Neuronal stem cell (in vitro differentiated cells): Measurements from ENCODE around the gene TPPP.
A peak's percentile ranks its signal among the peaks of the same experiment; 100 is the strongest.

Source experiments
- DNase-seq: peaks from one replicate; pipeline ENCODE4 v3.0.0-alpha.2; 2013; ENCODE audit warnings: low spot score
- H2AFZ ChIP-seq: one replicate; pipeline ENCODE4 v1.6.1; 2013; ENCODE audit warnings: mild to moderate bottlenecking, low read length, inconsistent platforms
- H2AK5ac ChIP-seq: 2 replicates; pipeline ENCODE4 v1.6.1; 2013; ENCODE audit warnings: low read depth, mild to moderate bottlenecking, inconsistent platforms, low read length, moderate library complexity, mixed read lengths
- H2BK120ac ChIP-seq: 2 replicates; pipeline ENCODE4 v1.6.1; 2013; ENCODE audit warnings: low read depth, mild to moderate bottlenecking, inconsistent platforms, low read length, moderate library complexity, mixed read lengths
- H2BK12ac ChIP-seq: one replicate; pipeline ENCODE4 v1.6.1; 2013; ENCODE audit warnings: low read length, inconsistent platforms
- H2BK15ac ChIP-seq: 2 replicates; pipeline ENCODE4 v1.6.1; 2013; ENCODE audit warnings: mild to moderate bottlenecking, low read length, inconsistent platforms, mixed read lengths
- H2BK5ac ChIP-seq: one replicate; pipeline ENCODE4 v1.6.1; 2013; ENCODE audit warnings: inconsistent platforms, mild to moderate bottlenecking, low read length, moderate library complexity
- H3K14ac ChIP-seq: one replicate; pipeline ENCODE4 v1.6.1; 2013; ENCODE audit warnings: low read length, inconsistent platforms
- H3K18ac ChIP-seq: 2 replicates; pipeline ENCODE4 v1.6.1; 2013; ENCODE audit warnings: low read length, inconsistent platforms
- H3K23ac ChIP-seq: 2 replicates; pipeline ENCODE4 v1.6.1; 2013; ENCODE audit warnings: low read depth, mild to moderate bottlenecking, mixed read lengths, low read length, inconsistent platforms; ENCODE audit not compliant: poor library complexity
- H3K27ac ChIP-seq: replicated peaks from 3 replicates; pipeline ENCODE4 v1.5.1; 2013; ENCODE audit warnings: low read length, inconsistent platforms
- H3K27me3 ChIP-seq, 3 experiments: 2 replicates each; pipeline ENCODE4 v1.6.1; 2013; ENCODE audit warnings: low read length in 3 of 3, mild to moderate bottlenecking in 2 of 3, inconsistent platforms in 1 of 3, low read depth in 1 of 3, mixed read lengths in 1 of 3, moderate library complexity in 1 of 3; ENCODE audit not compliant: control insufficient read depth in 3 of 3, insufficient read depth in 3 of 3
- H3K36me3 ChIP-seq, 2 donors: replicated peaks in 1 of 2; 2 replicates each; pipeline ENCODE4 v1.6.1; 2013; ENCODE audit warnings: low read length in 2 of 2; ENCODE audit not compliant: control insufficient read depth in 2 of 2, insufficient read depth in 2 of 2
- H3K4ac ChIP-seq: 2 replicates; pipeline ENCODE4 v1.6.1; 2013; ENCODE audit warnings: inconsistent platforms, mild to moderate bottlenecking, low read length, moderate library complexity
- H3K4me1 ChIP-seq, 2 donors: 1 replicate in 1 of 2; 2 replicates in 1 of 2; pipeline ENCODE4 v1.6.1; 2013; ENCODE audit warnings: low read length in 2 of 2, low read depth in 1 of 2; ENCODE audit not compliant: control insufficient read depth in 2 of 2, insufficient read depth in 1 of 2
- H3K4me2 ChIP-seq: one replicate; pipeline ENCODE4 v1.6.1; 2013; ENCODE audit warnings: mild to moderate bottlenecking, low read length, inconsistent platforms; ENCODE audit not compliant: insufficient read depth, poor library complexity, severe bottlenecking
- H3K4me3 ChIP-seq, 2 donors: 2 replicates each; pipeline ENCODE4 v1.5.1; 2013; ENCODE audit warnings: low read length in 2 of 2, mild to moderate bottlenecking in 2 of 2, inconsistent platforms in 1 of 2, moderate library complexity in 1 of 2
- H3K79me1 ChIP-seq: one replicate; pipeline ENCODE4 v1.6.1; 2013; ENCODE audit warnings: low read depth, mild to moderate bottlenecking, inconsistent platforms, low read length, moderate library complexity
- H3K9ac ChIP-seq: one replicate; pipeline ENCODE4 v1.6.1; 2013; ENCODE audit warnings: mild to moderate bottlenecking, low read depth, low read length, inconsistent platforms; ENCODE audit not compliant: poor library complexity
- H3K9me3 ChIP-seq, 2 donors: replicated peaks in 1 of 2; 2 replicates each; pipeline versions ENCODE3 to v1.6.1; 2013; ENCODE audit warnings: low read length in 2 of 2, mild to moderate bottlenecking in 2 of 2, inconsistent platforms in 1 of 2, low read depth in 1 of 2, mixed read lengths in 1 of 2, moderate library complexity in 1 of 2; ENCODE audit not compliant: control insufficient read depth in 2 of 2, insufficient read depth in 1 of 2
- H4K8ac ChIP-seq: one replicate; pipeline ENCODE4 v1.6.1; 2013; ENCODE audit warnings: low read depth, mild to moderate bottlenecking, inconsistent platforms, low read length, moderate library complexity
- H4K91ac ChIP-seq: one replicate; pipeline ENCODE4 v1.6.1; 2013; ENCODE audit warnings: low read length, low read depth, mild to moderate bottlenecking, inconsistent platforms; ENCODE audit not compliant: poor library complexity
- WGBS, 2 donors: extraction: QIAGEN DNeasy Blood & Tissue Kit; methylation state at CpG; one replicate each; pipeline ENCODE4 v1.1.7; 2013; ENCODE audit warnings: missing lambda C conversion rate in 2 of 2, mixed read lengths in 1 of 2; ENCODE audit not compliant: insufficient read length in 2 of 2, insufficient replicate concordance in 1 of 2; ENCODE audit errors: extremely low coverage in 2 of 2; 5-methylcytosine and 5-hydroxymethylcytosine counted together

The TPPP gene

DNA sequence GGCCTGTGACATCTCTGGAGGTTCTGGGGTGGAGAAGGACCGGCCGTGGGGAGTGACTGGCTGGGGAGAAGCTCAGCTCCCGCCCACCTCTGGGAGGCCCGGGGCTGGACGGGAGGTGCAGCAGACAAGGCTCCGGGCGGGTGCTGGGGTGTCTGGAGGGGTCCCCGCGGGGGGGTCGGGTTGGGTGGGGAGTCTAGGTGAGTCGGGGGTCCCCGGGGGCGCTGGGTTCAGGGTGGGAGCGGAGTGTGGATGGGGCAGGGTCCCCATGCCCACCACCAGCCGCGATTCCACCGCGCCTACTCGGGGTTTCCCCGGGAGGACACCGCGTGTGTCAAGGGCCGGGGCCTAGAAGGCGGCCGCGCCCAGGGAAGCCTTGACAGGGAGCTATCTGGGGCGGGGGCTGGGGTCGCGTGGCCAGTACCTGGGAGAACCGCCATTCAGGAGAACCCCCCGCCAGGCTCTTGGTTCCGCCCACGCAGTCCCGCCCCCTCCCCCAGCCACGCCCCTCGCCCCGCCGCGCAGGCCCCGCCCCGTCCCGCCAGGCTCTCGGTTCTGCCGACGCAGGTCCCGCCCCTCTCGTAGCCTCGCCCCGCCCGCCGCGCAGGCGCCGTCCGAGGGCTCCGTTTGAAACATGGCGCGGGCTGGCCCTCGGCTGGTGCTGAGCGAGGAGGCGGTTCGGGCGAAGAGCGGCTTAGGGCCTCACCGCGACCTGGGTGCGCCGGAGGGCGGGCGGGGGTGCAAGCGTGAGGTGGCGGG, 81.2 kb downstream of the TPPP start, which contains the start of gene CEP72:
Gene CEP72, plus strand, starts transcription at position 610 of the 756 bp plus-strand sequence. Its CDS starts 22 bp downstream, at position 632.
- Histone ChIP-seq H3K4me1 (peaks cover 5 to 11% of the 10 kb centered on the region in 2 donors), H2AFZ (peak within 1 kb of the TSS; percentile 99), H2BK12ac (no peak within 1 kb of the TSS), H2AK5ac (peak within 1 kb of the TSS; percentile 97), H4K91ac (no peak within 1 kb of the TSS), H2BK15ac (no peak within 1 kb of the TSS), H3K79me1 (peaks cover 13% of the 10 kb centered on the region), H3K18ac (peak within 1 kb of the TSS; percentile 97), H3K27ac (no peak within 1 kb of the TSS), H3K4me3 (peak within 1 kb of the TSS; percentile 63 to 97), H2BK120ac (peak within 1 kb of the TSS; percentile 47), H3K36me3 (peaks cover 4 to 25% of the 10 kb centered on the region in 2 donors), H3K14ac (peak within 1 kb of the TSS; percentile 98), H3K23ac (peak within 1 kb of the TSS; percentile 85), H4K8ac (no peak within 1 kb of the TSS), H3K27me3 (peaks cover 0 to 2% (median 0%) of the 10 kb centered on the region in 3 experiments), H3K9me3 (peaks cover 4 to 9% of the 10 kb centered on the region in 2 donors), H3K4me2 (peak within 1 kb of the TSS; percentile 89), H2BK5ac (no peak within 1 kb of the TSS), H3K4ac (no peak within 1 kb of the TSS), H3K9ac (peak within 1 kb of the TSS; percentile 92)
- WGBS, 2 donors: no CpG with 5 or more reads among the region's 72 CpGs
- DNase-seq: peak; percentile 85

DNA sequence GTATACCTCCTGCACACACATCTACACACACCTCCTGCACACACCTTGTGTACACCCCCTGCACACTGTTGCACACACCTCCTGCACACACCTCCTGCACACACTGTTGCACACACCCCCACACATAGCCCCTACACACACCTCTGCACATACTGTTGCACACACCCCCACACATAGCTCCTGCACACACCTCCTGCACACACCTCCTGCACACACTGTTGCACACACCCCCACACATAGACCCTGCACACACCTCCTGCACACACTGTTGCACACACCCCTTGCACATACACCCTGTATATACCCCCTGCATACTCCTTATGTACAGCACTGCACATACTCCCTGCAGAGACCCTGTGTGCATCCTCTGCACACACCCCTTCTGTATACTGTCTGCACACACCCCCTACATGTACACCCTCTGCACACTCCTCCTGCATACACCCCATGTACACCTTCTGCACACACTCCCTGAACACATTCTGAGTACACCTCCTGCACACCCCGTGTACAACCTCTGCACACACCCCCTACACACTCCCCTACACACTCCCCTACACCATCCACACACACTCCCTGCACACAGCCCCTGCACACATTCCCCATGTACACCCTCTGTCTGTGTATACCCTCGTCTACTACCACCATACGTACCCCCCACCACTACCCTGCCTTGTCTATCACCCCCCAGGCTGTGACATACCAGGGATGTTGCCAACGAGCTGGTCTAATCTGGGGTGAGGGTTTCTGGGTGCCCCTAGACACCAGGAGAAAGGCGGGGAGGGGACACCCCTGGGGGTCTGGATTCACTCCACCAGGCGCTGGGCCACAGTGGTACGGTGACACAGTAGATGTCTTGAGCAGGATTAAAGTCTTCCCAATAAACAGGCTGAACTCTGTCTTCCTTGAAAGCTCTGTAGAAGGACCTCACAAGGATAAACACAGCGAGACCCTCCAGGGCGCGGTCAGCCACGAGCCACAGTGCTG, 82.1 kb downstream of the TPPP start:
- Histone ChIP-seq H2BK120ac (peak overlapping the region; percentile 47), H3K27ac (no peak overlapping the region), H2BK12ac (peak overlapping the region; percentile 63), H3K14ac (peak overlapping the region; percentile 90), H3K9me3 (peaks cover 4 to 9% of the 10 kb centered on the region in 2 donors), H3K4ac (no peak overlapping the region), H3K36me3 (peaks cover 2 to 16% of the 10 kb centered on the region in 2 donors), H3K9ac (no peak overlapping the region), H3K4me3 (peak overlapping the region; percentile 63 to 93), H4K91ac (no peak overlapping the region), H3K4me1 (peaks cover 5 to 11% of the 10 kb centered on the region in 2 donors), H2BK15ac (no peak overlapping the region), H2AK5ac (peak overlapping the region; percentile 97), H2AFZ (peak overlapping the region; percentile 99), H4K8ac (no peak overlapping the region), H3K79me1 (peaks cover 8% of the 10 kb centered on the region), H3K23ac (peak overlapping the region; percentile 55), H3K18ac (peak overlapping the region; percentile 83), H3K27me3 (peaks cover 0 to 2% (median 0%) of the 10 kb centered on the region in 3 experiments), H3K4me2 (peak overlapping the region; percentile 89), H2BK5ac (no peak overlapping the region)
- no peak for DNase-seq
- WGBS, 2 donors: no CpG with 5 or more reads among the region's 11 CpGs

DNA sequence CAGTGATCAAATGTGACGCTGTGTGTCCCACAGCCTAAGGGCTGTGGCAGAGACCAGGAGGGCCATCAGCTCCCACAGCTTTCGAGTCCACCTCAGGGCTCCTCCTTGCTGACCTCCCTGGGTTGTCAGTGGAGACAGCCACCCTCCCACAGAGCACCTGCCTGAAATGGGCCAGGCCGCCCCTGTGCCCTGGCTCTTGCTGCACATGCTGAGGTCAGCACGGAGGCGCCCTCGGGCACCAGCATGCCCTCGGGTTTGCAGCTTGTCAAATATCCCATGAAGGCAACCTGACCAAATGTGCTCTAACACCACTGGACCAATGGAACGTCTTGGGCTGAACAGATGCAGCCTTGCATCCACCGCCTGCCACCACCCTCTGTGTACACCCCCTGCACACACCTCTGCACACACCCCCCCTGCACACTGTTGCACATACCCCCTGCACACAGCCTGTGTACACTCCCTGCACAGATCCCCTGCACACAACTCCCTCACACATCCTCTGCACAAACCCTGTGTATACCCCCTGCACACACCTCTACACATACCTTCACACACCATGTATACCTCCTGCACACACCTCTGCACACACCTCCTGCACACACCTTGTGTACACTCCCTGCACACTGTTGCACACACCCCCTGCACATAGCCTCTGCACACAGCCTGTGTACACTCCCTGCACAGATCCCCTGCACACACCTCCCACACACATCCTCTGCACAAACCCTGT, 83.0 kb downstream of the TPPP start:
- no peak overlapping the region for H3K18ac ChIP-seq
- H2AFZ ChIP-seq: no peak overlapping the region
- H3K9ac ChIP-seq: no peak overlapping the region
- H3K23ac ChIP-seq: peak overlapping the region; percentile 55
- peak overlapping the region; percentile 38 to 63 for H3K4me3 ChIP-seq
- peaks cover 4% of the 10 kb centered on the region in 2 donors for H3K9me3 ChIP-seq
- peaks cover 0 to 2% (median 0%) of the 10 kb centered on the region in 3 experiments for H3K27me3 ChIP-seq
- peaks cover 5 to 11% of the 10 kb centered on the region in 2 donors for H3K4me1 ChIP-seq
- H3K4ac ChIP-seq: no peak overlapping the region
- peak overlapping the region; percentile 25 for H2AK5ac ChIP-seq
- H3K14ac ChIP-seq: peak overlapping the region; percentile 9
- H2BK12ac ChIP-seq: peak overlapping the region; percentile 63
- no peak overlapping the region for H4K91ac ChIP-seq
- H2BK5ac ChIP-seq: no peak overlapping the region
- peaks cover 8% of the 10 kb centered on the region for H3K79me1 ChIP-seq
- no CpG with 5 or more reads among the region's 9 CpGs for WGBS, 2 donors
- no peak overlapping the region for H2BK15ac ChIP-seq
- H3K36me3 ChIP-seq: peaks cover 2 to 7% of the 10 kb centered on the region in 2 donors
- H4K8ac ChIP-seq: no peak overlapping the region
- H2BK120ac ChIP-seq: no peak overlapping the region
- H3K4me2 ChIP-seq: no peak overlapping the region
- DNase-seq: no peak
- no peak overlapping the region for H3K27ac ChIP-seq
